Measurements from ENCODE around the gene HOXB7. TPM values are rescaled to one million over a fixed set of nuclear protein-coding genes. Genes with fewer than 3 reads are reported as not detected.

HOXB7 gene
- total and polyA plus RNA-seq, 2 of the 13 experiments (the other 11 are each of a cell fraction or from before 2014, with no cell fraction given) = 0.04 TPM; not detected in 1

- ATAC-seq (no peak), DNase-seq (ENCODE audit: low spot score) (no peak), FAIRE-seq (no peak)
- H3K27ac ChIP-seq (ENCODE audit: extremely low read length, insufficient read depth, low read length) = no peak within 1 kb of the TSS
- H3K36me3 ChIP-seq (replicated peaks in 1 of 2; ENCODE audit: control insufficient read depth in 1 of 2, insufficient read depth in 2 of 2, low read length in 2 of 2) = no peaks in the 10 kb centered on the region
- in situ Hi-C loops (cut with HindIII; ENCODE audit: extremely low pct_ligation_motif_present, low pct_unique_long_range_greater_than_20kb) = no loop called here
- no peak within 1 kb of the TSS for H3K9ac ChIP-seq (ENCODE audit: insufficient read depth, low read depth, low read length)
- peaks cover 17% of the 10 kb centered on the region for H3K4me1 ChIP-seq (ENCODE audit: insufficient read depth, low read length)
- CTCF ChIA-PET (ENCODE audit: low intra/inter-chr PET ratio, low total read pairs) = no interaction called here
- no peaks in the 10 kb centered on the region for H3K9me3 ChIP-seq (ENCODE audit: low read length)
- H2AFZ ChIP-seq (ENCODE audit: low read length) = no peak within 1 kb of the TSS
- peaks cover 6% of the 10 kb centered on the region; the same call in 1 of the 2 replicates for H4K20me1 ChIP-seq (ENCODE audit: insufficient read depth, low read length)
- peaks cover 38 to 97% of the 10 kb centered on the region in 2 experiments for H3K27me3 ChIP-seq (ENCODE audit: control insufficient read depth in 1 of 2, insufficient read depth in 2 of 2, low read length in 2 of 2)
- POLR2A ChIA-PET = no interaction called here
- no peak within 1 kb of the TSS for H3K4me3 ChIP-seq (replicated peaks in 1 of 3; ENCODE audit: insufficient read depth in 1 of 3, low read depth in 2 of 3, low read length in 3 of 3)
- intact Hi-C loops (cut with micrococcal nuclease; ENCODE audit: unreplicated experiment) = loop anchor here (5.0 kb wide), 2 partner anchors 353 to 588 kb away; no protein-coding TSS in a partner anchor
- H3K4me2 ChIP-seq (ENCODE audit: low read depth, low read length) = no peak within 1 kb of the TSS
- TF ChIP-seq HMGXB3 (CRISPR knock-in tag; IDR thresholded peaks at IDR 0.05; ENCODE audit: borderline replicate concordance) = no peak
- no peak for TF ChIP-seq HNRNPUL1 (IDR thresholded peaks at IDR 0.05; ENCODE audit: low read depth, low read length)
- TF ChIP-seq ZNF547 (CRISPR knock-in tag; IDR thresholded peaks at IDR 0.05) = no peak
- TF ChIP-seq ZNF251 (CRISPR knock-in tag; IDR thresholded peaks at IDR 0.05) = no peak
- peak; percentile 17 for TF ChIP-seq HNRNPK (IDR thresholded peaks at IDR 0.05; ENCODE audit: low read depth, low read length, poor library complexity, severe bottlenecking)
- no peak for TF ChIP-seq ZSCAN25 (CRISPR knock-in tag; IDR thresholded peaks at IDR 0.05)
- TF ChIP-seq ZNF83 (CRISPR knock-in tag; IDR thresholded peaks at IDR 0.05; ENCODE audit: borderline replicate concordance) = no peak
- TF ChIP-seq AGO1 (IDR thresholded peaks at IDR 0.05; ENCODE audit: low read depth, low read length, poor library complexity, severe bottlenecking) = no peak
- TF ChIP-seq ZNF274 (CRISPR knock-in tag; IDR thresholded peaks at IDR 0.05) = no peak
- no peak for TF ChIP-seq ZNF20 (CRISPR knock-in tag; IDR thresholded peaks at IDR 0.05)
- TF ChIP-seq SRSF1 (optimal IDR thresholded peaks at IDR 0.05; ENCODE audit: low read depth, low read length) = no peak
- TF ChIP-seq EZH2 (conservative IDR thresholded peaks at IDR 0.05; ENCODE audit: low read depth, low read length) = peak; percentile 55
- TF ChIP-seq, protein P1, sequence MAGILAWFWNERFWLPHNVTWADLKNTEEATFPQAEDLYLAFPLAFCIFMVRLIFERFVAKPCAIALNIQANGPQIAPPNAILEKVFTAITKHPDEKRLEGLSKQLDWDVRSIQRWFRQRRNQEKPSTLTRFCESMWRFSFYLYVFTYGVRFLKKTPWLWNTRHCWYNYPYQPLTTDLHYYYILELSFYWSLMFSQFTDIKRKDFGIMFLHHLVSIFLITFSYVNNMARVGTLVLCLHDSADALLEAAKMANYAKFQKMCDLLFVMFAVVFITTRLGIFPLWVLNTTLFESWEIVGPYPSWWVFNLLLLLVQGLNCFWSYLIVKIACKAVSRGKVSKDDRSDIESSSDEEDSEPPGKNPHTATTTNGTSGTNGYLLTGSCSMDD (CRISPR knock-in tag; IDR thresholded peaks at IDR 0.05) = no peak
- H3K79me2 ChIP-seq (ENCODE audit: insufficient read depth, low read length) = no peaks in the 10 kb centered on the region
- WGBS (ENCODE audit: low lambda C conversion rate) = 19% methylated on average over 41 of the region's 41 CpGs
- no TSS peak for BruUV-seq (replicated peaks)
Measured at GRCh38 chr17:48615047-48615962, 4.5 kb upstream of the HOXB7 start, which contains the start of gene HOXB8. Gene HOXB8 (minus strand): TSS chr17:48615292. CDS start chr17:48614704, 588 bp downstream.

Measured in HepG2 (cell line).